ENCODE data around the gene LIPC. TPM values are rescaled to one million over a fixed set of nuclear protein-coding genes. Genes with fewer than 3 reads are reported as not detected.
A peak's percentile ranks its signal among the peaks of the same experiment; 100 is the strongest.

The LIPC gene
- total and polyA plus RNA-seq, 9 of the 15 experiments (the other 6 are each of a cell fraction or from before 2014, with no cell fraction given) = 0.07 to 0.41 (median 0.11) TPM; not detected in 2

DNA sequence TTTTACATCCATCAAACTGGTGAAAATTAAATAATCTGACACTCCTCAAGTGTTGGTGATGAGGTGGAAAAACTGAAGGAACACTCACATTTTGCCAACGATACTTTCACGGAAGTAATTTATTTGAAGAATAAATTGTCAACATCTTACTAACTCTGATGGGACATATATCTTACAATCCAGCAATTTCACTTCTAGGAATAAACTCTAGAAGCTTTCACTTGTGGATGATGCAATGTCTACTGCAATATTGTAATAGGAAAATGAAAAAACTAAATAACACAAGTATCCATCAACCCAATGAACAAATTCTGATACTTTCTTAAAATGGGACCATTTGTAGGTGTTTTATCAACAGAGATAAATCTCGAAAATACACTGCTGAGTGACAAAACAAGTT lies 16.2 kb upstream of the LIPC start:
- no peak overlapping the region for H3K4me2 ChIP-seq (ENCODE audit: insufficient read depth, low read length)
- in situ Hi-C loops (cut with MboI) = no loop called here
- 22% methylated on average over 3 of the region's 3 CpGs for WGBS (ENCODE audit: insufficient coverage, low coverage, missing lambda C conversion rate)
- H3K9me3 ChIP-seq (replicated peaks; ENCODE audit: control insufficient read depth, insufficient read depth, low read depth, low read length) = peaks cover 4% of the 10 kb centered on the region; the same call in 1 of the 2 replicates
- H3K4me3 ChIP-seq = no peak overlapping the region
- intact Hi-C loops (cut with micrococcal nuclease) = no loop called here
- H3K27ac ChIP-seq (ENCODE audit: extremely low read depth, low read depth, low read length) = no peak overlapping the region
- ChIA-PET CTCF (ENCODE audit: low intra/inter-chr PET ratio) (no interaction called here), POLR2A (interaction anchor here (0.7 to 1.2 kb wide), 3 partner anchors 9 to 14 kb away, joined by 3 read pairs; no protein-coding TSS in a partner anchor)
- DNase-seq (ENCODE audit: extremely low read depth in 1 of 4, low spot score in 3 of 4) (no peak), ATAC-seq (no peak; the same call in 1 of the 3 replicates), FAIRE-seq (peak; percentile 6)
- no peaks in the 10 kb centered on the region for H3K27me3 ChIP-seq (ENCODE audit: control insufficient read depth in 2 of 2, insufficient read depth in 2 of 2, low read length in 2 of 2)
- BruUV-seq (replicated peaks) = no TSS peak
- no peaks in the 10 kb centered on the region for H4K20me1 ChIP-seq (replicated peaks; ENCODE audit: control insufficient read depth, insufficient read depth, low read length)
- H3K9me1 ChIP-seq (ENCODE audit: control insufficient read depth, insufficient read depth, low read length) = no peaks in the 10 kb centered on the region
- H3K4me1 ChIP-seq (replicated peaks in 1 of 2; ENCODE audit: control insufficient read depth in 2 of 2, insufficient read depth in 2 of 2, low read length in 2 of 2) = peaks cover 0 to 3% of the 10 kb centered on the region in 2 experiments
- H3K36me3 ChIP-seq (ENCODE audit: control insufficient read depth, insufficient read depth, low read length) = no peaks in the 10 kb centered on the region
- H3K79me2 ChIP-seq (ENCODE audit: control insufficient read depth, insufficient read depth, low read length) = no peaks in the 10 kb centered on the region
- H3K9ac ChIP-seq (ENCODE audit: insufficient read depth in 1 of 2, low read depth in 2 of 2, low read length in 2 of 2) = no peak overlapping the region
- H2AFZ ChIP-seq (ENCODE audit: low read depth, low read length) = no peak overlapping the region
- TF ChIP-seq ATF7 (IDR thresholded peaks at IDR 0.05) = peak; percentile 68; the same call in 1 of the 2 replicates
- TF ChIP-seq ZFX (CRISPR knock-in tag; IDR thresholded peaks at IDR 0.05) = no peak
- TF ChIP-seq ZSCAN32 (CRISPR knock-in tag; IDR thresholded peaks at IDR 0.05) = peak; percentile 96
- 0 out of 2 replicates have a peak, but pooled peaks have one; percentile 52 for TF ChIP-seq POLR2H (tag; IDR thresholded peaks at IDR 0.05; ENCODE audit: low read depth)
- 0 out of 2 replicates have a peak, but pooled peaks have one; percentile 1 for TF ChIP-seq SMAD4 (CRISPR knock-in tag; conservative IDR thresholded peaks at IDR 0.05)
- TF ChIP-seq NR2C2 (CRISPR knock-in tag; IDR thresholded peaks at IDR 0.05) = no peak
- peak; percentile 10; the same call in 1 of the 2 replicates for TF ChIP-seq NR2C2 (tag; IDR thresholded peaks at IDR 0.05)
- TF ChIP-seq EP400 (IDR thresholded peaks at IDR 0.05) = 0 out of 2 replicates have a peak, but pooled peaks have one; percentile 32
- no peak for TF ChIP-seq CSDE1 (IDR thresholded peaks at IDR 0.05)
- peak; percentile 68 for TF ChIP-seq CEBPG (CRISPR knock-in tag; IDR thresholded peaks at IDR 0.05)
- TF ChIP-seq CEBPG (tag; conservative IDR thresholded peaks at IDR 0.05 in 1 of 2, IDR thresholded peaks at IDR 0.05 in 1 of 2) = peak; percentile 99
- no peak for TF ChIP-seq ETV5 (CRISPR knock-in tag; IDR thresholded peaks at IDR 0.05; ENCODE audit: low read depth)
- TF ChIP-seq RAD21 (CRISPR knock-in tag; conservative IDR thresholded peaks at IDR 0.05 in 1 of 2, IDR thresholded peaks at IDR 0.05 in 1 of 2) = peak in 1 of 2 experiments; percentile 33; a peak in 2 of 4 replicates
- TF ChIP-seq MTA1 (IDR thresholded peaks at IDR 0.05; ENCODE audit: borderline replicate concordance) = no peak
- TF ChIP-seq TRIM24 (IDR thresholded peaks at IDR 0.05) = peak; percentile 95 to 97
- TF ChIP-seq ZNF696 (CRISPR knock-in tag; conservative IDR thresholded peaks at IDR 0.05) = no peak
- 0 out of 2 replicates have a peak, but pooled peaks have one; percentile 30 for TF ChIP-seq ZFP1 (CRISPR knock-in tag; IDR thresholded peaks at IDR 0.05)
- 0 out of 2 replicates have a peak, but pooled peaks have one; percentile 22 for TF ChIP-seq ZNF766 (CRISPR knock-in tag; conservative IDR thresholded peaks at IDR 0.05)
- TF ChIP-seq, protein P1, sequence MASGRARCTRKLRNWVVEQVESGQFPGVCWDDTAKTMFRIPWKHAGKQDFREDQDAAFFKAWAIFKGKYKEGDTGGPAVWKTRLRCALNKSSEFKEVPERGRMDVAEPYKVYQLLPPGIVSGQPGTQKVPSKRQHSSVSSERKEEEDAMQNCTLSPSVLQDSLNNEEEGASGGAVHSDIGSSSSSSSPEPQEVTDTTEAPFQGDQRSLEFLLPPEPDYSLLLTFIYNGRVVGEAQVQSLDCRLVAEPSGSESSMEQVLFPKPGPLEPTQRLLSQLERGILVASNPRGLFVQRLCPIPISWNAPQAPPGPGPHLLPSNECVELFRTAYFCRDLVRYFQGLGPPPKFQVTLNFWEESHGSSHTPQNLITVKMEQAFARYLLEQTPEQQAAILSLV (tag; IDR thresholded peaks at IDR 0.05) = peak; percentile 86
- no peak for TF ChIP-seq KDM1A (IDR thresholded peaks at IDR 0.05)
- no peak for TF ChIP-seq DIDO1 (tag; IDR thresholded peaks at IDR 0.05; ENCODE audit: low read depth)
- TF ChIP-seq, protein P2, sequence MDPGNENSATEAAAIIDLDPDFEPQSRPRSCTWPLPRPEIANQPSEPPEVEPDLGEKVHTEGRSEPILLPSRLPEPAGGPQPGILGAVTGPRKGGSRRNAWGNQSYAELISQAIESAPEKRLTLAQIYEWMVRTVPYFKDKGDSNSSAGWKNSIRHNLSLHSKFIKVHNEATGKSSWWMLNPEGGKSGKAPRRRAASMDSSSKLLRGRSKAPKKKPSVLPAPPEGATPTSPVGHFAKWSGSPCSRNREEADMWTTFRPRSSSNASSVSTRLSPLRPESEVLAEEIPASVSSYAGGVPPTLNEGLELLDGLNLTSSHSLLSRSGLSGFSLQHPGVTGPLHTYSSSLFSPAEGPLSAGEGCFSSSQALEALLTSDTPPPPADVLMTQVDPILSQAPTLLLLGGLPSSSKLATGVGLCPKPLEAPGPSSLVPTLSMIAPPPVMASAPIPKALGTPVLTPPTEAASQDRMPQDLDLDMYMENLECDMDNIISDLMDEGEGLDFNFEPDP (CRISPR knock-in tag; IDR thresholded peaks at IDR 0.05) = no peak
- TF ChIP-seq MECOM (CRISPR knock-in tag; IDR thresholded peaks at IDR 0.05) = 0 out of 2 replicates have a peak, but pooled peaks have one; percentile 6
